Vagina (tissue), 2 donors: ENCODE measurements around the gene GSTM2.
"Not testable (repeated sequence)": the region's sequence is repeated elsewhere in the genome, so short reads cannot be mapped to it uniquely, and the experiment has no call there.

Experiments
- POLR2AphosphoS5 ChIP-seq, 2 donors: sonication (generic); formaldehyde crosslinking; IDR thresholded peaks; one replicate each; pipeline ENCODE4 v1.9.0; 2017; ENCODE audit warnings: antibody characterized with exemption in 2 of 2, mild to moderate bottlenecking in 2 of 2, low read depth in 1 of 2; ENCODE audit not compliant: insufficient read depth in 1 of 2
- TF ChIP-seq, protein P1 (sequence below), 3 experiments: fragments of 450-650 bp in 2 of 3; fragments of 200-600 bp in 1 of 3; sonication (generic) in 1 of 3; IDR thresholded peaks; one replicate each; pipeline ENCODE4 v1.5.1; 2017 to 2019; ENCODE audit warnings: antibody characterized with exemption in 3 of 3, mild to moderate bottlenecking in 2 of 3, moderate library complexity in 2 of 3

DNA sequence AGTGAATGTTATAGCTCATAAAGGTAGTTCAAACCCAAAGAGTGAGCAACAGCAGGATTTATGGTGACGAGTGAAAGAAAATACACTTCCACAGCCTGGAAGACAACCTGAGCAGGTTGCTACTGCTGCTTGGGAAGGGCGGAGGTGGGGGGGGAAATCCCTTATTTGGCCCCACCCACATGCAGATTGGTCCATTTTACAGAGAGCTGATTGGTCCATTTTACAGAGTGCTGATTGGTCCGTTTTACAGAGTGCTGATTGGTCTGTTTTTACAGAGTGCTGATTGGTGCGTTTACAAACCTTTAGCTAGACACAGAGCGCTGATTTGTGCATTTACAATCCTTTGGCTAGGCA lies 2.1 kb downstream of the GSTM2 start:
- TF ChIP-seq, protein P1, sequence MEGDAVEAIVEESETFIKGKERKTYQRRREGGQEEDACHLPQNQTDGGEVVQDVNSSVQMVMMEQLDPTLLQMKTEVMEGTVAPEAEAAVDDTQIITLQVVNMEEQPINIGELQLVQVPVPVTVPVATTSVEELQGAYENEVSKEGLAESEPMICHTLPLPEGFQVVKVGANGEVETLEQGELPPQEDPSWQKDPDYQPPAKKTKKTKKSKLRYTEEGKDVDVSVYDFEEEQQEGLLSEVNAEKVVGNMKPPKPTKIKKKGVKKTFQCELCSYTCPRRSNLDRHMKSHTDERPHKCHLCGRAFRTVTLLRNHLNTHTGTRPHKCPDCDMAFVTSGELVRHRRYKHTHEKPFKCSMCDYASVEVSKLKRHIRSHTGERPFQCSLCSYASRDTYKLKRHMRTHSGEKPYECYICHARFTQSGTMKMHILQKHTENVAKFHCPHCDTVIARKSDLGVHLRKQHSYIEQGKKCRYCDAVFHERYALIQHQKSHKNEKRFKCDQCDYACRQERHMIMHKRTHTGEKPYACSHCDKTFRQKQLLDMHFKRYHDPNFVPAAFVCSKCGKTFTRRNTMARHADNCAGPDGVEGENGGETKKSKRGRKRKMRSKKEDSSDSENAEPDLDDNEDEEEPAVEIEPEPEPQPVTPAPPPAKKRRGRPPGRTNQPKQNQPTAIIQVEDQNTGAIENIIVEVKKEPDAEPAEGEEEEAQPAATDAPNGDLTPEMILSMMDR (IDR thresholded peaks at IDR 0.05) = not testable (repeated sequence)
- not testable (repeated sequence) for TF ChIP-seq POLR2AphosphoS5 (IDR thresholded peaks at IDR 0.05; ENCODE audit: insufficient read depth in 1 of 2, low read depth in 1 of 2)
